Measurements from ENCODE around the gene IL1R1.

IL1R1 gene

DNA sequence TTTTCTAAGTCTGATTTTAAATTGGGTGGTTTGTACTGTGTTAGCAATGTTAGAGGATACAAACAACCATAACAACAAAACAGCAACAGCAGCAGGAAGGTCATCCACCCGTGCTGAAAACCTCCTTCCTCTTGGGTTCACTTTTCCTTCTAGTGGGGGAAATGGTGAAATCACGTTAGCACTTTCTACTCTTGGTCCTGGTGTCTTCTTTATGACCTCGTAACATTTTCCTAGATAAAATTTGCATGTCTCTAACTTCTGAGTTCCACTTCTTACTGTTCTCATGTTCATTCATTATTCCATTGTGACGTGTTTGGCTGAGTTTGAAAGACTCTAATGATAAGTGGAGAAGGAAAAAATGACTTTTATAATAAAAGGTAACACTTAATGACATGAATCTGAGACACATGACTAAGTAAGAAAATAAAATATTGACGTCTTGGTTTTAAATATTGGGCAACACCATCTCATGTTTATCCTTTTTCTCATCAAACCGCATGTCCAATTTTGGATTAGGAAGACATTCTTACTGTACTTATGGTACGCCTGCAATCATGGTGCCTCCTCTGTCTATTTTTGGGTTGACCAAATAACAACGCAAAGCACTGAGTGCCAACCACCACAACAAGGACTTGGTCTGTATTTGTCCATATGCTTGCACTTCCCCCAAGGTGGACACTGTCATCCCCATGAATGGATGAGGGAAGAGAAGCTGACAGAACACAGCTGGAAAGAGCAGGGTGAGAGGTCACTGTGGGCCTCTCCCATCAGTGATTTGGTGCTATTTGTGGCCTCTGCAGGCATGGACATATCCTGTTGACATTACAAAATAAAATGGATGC lies 25.7 kb upstream of the IL1R1 start:
- Histone ChIP-seq H3K27me3 (ENCODE audit: insufficient read depth, poor library complexity, severe bottlenecking) (no peaks in the 10 kb centered on the region), H3K9me3 (ENCODE audit: severe bottlenecking) (no peaks in the 10 kb centered on the region), H3K4me1 (ENCODE audit: insufficient read depth, poor library complexity, severe bottlenecking) (no peaks in the 10 kb centered on the region), H3K27ac (ENCODE audit: poor library complexity, severe bottlenecking) (no peak overlapping the region), H3K36me3 (ENCODE audit: low read depth) (no peaks in the 10 kb centered on the region), H3K4me3 (ENCODE audit: severe bottlenecking) (no peak overlapping the region)
- DNase-seq (ENCODE audit: low spot score) = no peak
- no peak for ATAC-seq (ENCODE audit: low read depth)
- TF ChIP-seq, protein P1, sequence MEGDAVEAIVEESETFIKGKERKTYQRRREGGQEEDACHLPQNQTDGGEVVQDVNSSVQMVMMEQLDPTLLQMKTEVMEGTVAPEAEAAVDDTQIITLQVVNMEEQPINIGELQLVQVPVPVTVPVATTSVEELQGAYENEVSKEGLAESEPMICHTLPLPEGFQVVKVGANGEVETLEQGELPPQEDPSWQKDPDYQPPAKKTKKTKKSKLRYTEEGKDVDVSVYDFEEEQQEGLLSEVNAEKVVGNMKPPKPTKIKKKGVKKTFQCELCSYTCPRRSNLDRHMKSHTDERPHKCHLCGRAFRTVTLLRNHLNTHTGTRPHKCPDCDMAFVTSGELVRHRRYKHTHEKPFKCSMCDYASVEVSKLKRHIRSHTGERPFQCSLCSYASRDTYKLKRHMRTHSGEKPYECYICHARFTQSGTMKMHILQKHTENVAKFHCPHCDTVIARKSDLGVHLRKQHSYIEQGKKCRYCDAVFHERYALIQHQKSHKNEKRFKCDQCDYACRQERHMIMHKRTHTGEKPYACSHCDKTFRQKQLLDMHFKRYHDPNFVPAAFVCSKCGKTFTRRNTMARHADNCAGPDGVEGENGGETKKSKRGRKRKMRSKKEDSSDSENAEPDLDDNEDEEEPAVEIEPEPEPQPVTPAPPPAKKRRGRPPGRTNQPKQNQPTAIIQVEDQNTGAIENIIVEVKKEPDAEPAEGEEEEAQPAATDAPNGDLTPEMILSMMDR (IDR thresholded peaks at IDR 0.05; ENCODE audit: poor library complexity, severe bottlenecking) = no peak

- H3K27me3 ChIP-seq (ENCODE audit: insufficient read depth, poor library complexity, severe bottlenecking) = no peaks in the 10 kb centered on the region
- no peaks in the 10 kb centered on the region for H3K36me3 ChIP-seq (ENCODE audit: low read depth)
- no peak overlapping the region for H3K27ac ChIP-seq (ENCODE audit: poor library complexity, severe bottlenecking)
These were observed 25.1 kb upstream of the IL1R1 start for GRCh38 chr2:102117472-102117858.

DNA sequence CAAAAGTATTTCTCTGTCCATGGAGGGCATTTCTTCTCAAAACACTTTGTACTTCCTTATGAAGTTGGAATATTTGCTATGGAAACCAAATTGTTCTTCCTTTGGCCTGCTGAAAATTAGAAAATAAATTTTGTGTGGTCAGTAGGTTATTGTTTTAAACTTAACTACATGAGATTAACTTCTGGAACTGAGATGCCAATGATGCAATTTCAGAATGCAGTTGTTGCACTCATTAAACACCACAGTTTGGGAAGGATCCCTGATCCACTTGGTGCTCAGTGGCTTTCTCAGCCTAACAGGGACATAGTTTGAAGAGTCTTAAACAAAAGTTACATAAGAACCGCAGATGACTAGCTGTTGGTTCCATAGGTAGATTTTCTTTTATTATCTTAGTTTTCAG lies 23.3 kb upstream of the IL1R1 start:
- Histone ChIP-seq H3K9me3 (ENCODE audit: severe bottlenecking) (no peaks in the 10 kb centered on the region), H3K27ac (ENCODE audit: poor library complexity, severe bottlenecking) (no peak overlapping the region), H3K4me1 (ENCODE audit: insufficient read depth, poor library complexity, severe bottlenecking) (no peaks in the 10 kb centered on the region), H3K27me3 (ENCODE audit: insufficient read depth, poor library complexity, severe bottlenecking) (no peaks in the 10 kb centered on the region), H3K4me3 (ENCODE audit: severe bottlenecking) (no peak overlapping the region), H3K36me3 (ENCODE audit: low read depth) (no peaks in the 10 kb centered on the region)
- TF ChIP-seq, protein P1 (IDR thresholded peaks at IDR 0.05; ENCODE audit: poor library complexity, severe bottlenecking) = no peak
- no peak for ATAC-seq (ENCODE audit: low read depth)
- DNase-seq (ENCODE audit: low spot score) = no peak

More at GRCh38 chr2:102117472-102117858, 25.1 kb upstream of the IL1R1 start:
- Histone ChIP-seq H3K4me3 (ENCODE audit: severe bottlenecking) (no peak overlapping the region), H3K4me1 (ENCODE audit: insufficient read depth, poor library complexity, severe bottlenecking) (no peaks in the 10 kb centered on the region), H3K9me3 (ENCODE audit: severe bottlenecking) (no peaks in the 10 kb centered on the region)
- ATAC-seq (ENCODE audit: low read depth) (no peak), DNase-seq (ENCODE audit: low spot score) (no peak)
- TF ChIP-seq, protein P1 (IDR thresholded peaks at IDR 0.05; ENCODE audit: poor library complexity, severe bottlenecking) = no peak

DNA sequence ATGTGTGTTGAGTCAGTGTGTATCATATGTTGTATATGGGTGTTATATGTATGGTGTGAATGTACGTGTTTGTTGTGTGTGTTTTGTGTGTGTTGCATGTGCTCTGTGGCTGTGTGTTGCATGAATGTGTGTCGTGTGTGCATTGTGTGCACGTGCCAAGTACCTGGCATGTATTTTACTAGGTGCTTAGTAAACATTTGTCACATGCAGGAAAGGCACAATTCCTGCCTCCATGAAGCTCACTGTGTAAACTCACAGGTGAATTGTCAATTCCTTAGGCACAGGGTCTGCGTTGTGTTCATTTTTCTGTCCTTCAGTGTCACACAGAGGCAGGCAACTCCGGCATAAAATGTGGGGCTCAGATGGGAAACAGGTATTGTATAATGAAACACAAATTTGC lies 22.3 kb upstream of the IL1R1 start:
- Histone ChIP-seq H3K4me3 (ENCODE audit: severe bottlenecking) (no peak overlapping the region), H3K27me3 (ENCODE audit: insufficient read depth, poor library complexity, severe bottlenecking) (no peaks in the 10 kb centered on the region), H3K4me1 (ENCODE audit: insufficient read depth, poor library complexity, severe bottlenecking) (no peaks in the 10 kb centered on the region), H3K9me3 (ENCODE audit: severe bottlenecking) (no peaks in the 10 kb centered on the region), H3K36me3 (ENCODE audit: low read depth) (no peaks in the 10 kb centered on the region), H3K27ac (ENCODE audit: poor library complexity, severe bottlenecking) (no peak overlapping the region)
- DNase-seq (ENCODE audit: low spot score) (no peak), ATAC-seq (ENCODE audit: low read depth) (no peak)
- TF ChIP-seq, protein P1 (IDR thresholded peaks at IDR 0.05; ENCODE audit: poor library complexity, severe bottlenecking) = no peak

GRCh38 chr2:102120701-102121159 lies 21.8 kb upstream of the IL1R1 start:
- TF ChIP-seq, protein P1 (IDR thresholded peaks at IDR 0.05; ENCODE audit: poor library complexity, severe bottlenecking) = no peak
- Histone ChIP-seq H3K4me3 (ENCODE audit: severe bottlenecking) (no peak overlapping the region), H3K27ac (ENCODE audit: poor library complexity, severe bottlenecking) (no peak overlapping the region), H3K27me3 (ENCODE audit: insufficient read depth, poor library complexity, severe bottlenecking) (no peaks in the 10 kb centered on the region), H3K36me3 (ENCODE audit: low read depth) (no peaks in the 10 kb centered on the region), H3K4me1 (ENCODE audit: insufficient read depth, poor library complexity, severe bottlenecking) (no peaks in the 10 kb centered on the region), H3K9me3 (ENCODE audit: severe bottlenecking) (no peaks in the 10 kb centered on the region)
- DNase-seq (ENCODE audit: low spot score) (no peak), ATAC-seq (ENCODE audit: low read depth) (no peak)
